KBM-7 (cell line): ENCODE data around the gene IQCK.

Experiments used
- DNase-seq: peaks from one replicate; pipeline ENCODE4 v3.0.0-alpha.2; 2015
- in situ Hi-C: fragments of 300-500 bp; cut with MboI; formaldehyde crosslinking; loops from 2 replicates; pipeline ENCODE4 v1.14.3; 2020; ENCODE audit warnings: low sequenced_read_pairs, low pct_unique_long_range_greater_than_20kb, mixed read lengths

The IQCK gene

GRCh38 chr16:19817875-19818274 is 99.8 kb downstream of the IQCK start:
- DNase-seq, result no peak
- in situ Hi-C loops, result no loop called here

GRCh38 chr16:19822533-19822932 is 104.5 kb downstream of the IQCK start:
- DNase-seq, result no peak
- in situ Hi-C loops, result no loop called here

- in situ Hi-C loops, result no loop called here
- DNase-seq, result no peak
These were observed 105.3 kb downstream of the IQCK start for GRCh38 chr16:19823322-19823721.

GRCh38 chr16:19824216-19824615 is 106.1 kb downstream of the IQCK start:
- in situ Hi-C loops, result no loop called here

GRCh38 chr16:19829844-19830692 is 112.0 kb downstream of the IQCK start:
- in situ Hi-C loops, result no loop called here
- no peak for DNase-seq

More at GRCh38 chr16:19824216-19824615, 106.1 kb downstream of the IQCK start:
- DNase-seq, result no peak

- in situ Hi-C loops, result no loop called here
These were observed 113.0 kb downstream of the IQCK start for GRCh38 chr16:19830902-19831560.

GRCh38 chr16:19831678-19832077 is 113.6 kb downstream of the IQCK start:
- in situ Hi-C loops, result no loop called here
- no peak for DNase-seq

More at GRCh38 chr16:19830902-19831560, 113.0 kb downstream of the IQCK start:
- peak; percentile 43 for DNase-seq

- no peak for DNase-seq
- in situ Hi-C loops, result no loop called here
These were observed 115.1 kb downstream of the IQCK start for GRCh38 chr16:19833176-19833575.

GRCh38 chr16:19833581-19833980 is 115.5 kb downstream of the IQCK start:
- DNase-seq, result no peak
- in situ Hi-C loops, result no loop called here

- in situ Hi-C loops, result no loop called here
- no peak for DNase-seq
These were observed 117.1 kb downstream of the IQCK start for GRCh38 chr16:19835196-19835595.

- in situ Hi-C loops, result no loop called here
- peak; percentile 4 for DNase-seq
These were observed 117.9 kb downstream of the IQCK start for GRCh38 chr16:19835968-19836421.

GRCh38 chr16:19837331-19837980 is 119.4 kb downstream of the IQCK start:
- in situ Hi-C loops, result no loop called here
- DNase-seq, result no peak

GRCh38 chr16:19837984-19838707 is 120.1 kb downstream of the IQCK start:
- in situ Hi-C loops, result no loop called here
- no peak for DNase-seq

GRCh38 chr16:19840524-19841110 is 122.5 kb downstream of the IQCK start:
- in situ Hi-C loops, result no loop called here
- no peak for DNase-seq

- in situ Hi-C loops, result no loop called here
- DNase-seq, result no peak
These were observed 123.1 kb downstream of the IQCK start for GRCh38 chr16:19841184-19841583.

- in situ Hi-C loops, result no loop called here
- peak; percentile 7 for DNase-seq
These were observed 124.5 kb downstream of the IQCK start for GRCh38 chr16:19842426-19843157.

- no peak for DNase-seq
- in situ Hi-C loops, result no loop called here
These were observed 125.3 kb downstream of the IQCK start for GRCh38 chr16:19843371-19843770.

- no peak for DNase-seq
- in situ Hi-C loops, result no loop called here
These were observed 127.0 kb downstream of the IQCK start for GRCh38 chr16:19844945-19845641.
